Melanocyte of skin (primary cell): Measurements from ENCODE around the gene NRL. TPM values are rescaled to one million over a fixed set of nuclear protein-coding genes. Genes with fewer than 3 reads are reported as not detected.

Experiments
- small RNA-seq, 2 donors: library from RNA; depleted of rRNA; stranded (forward); fragments of <200 nt; gene quantifications; one replicate each; pipeline ENCODE3, GENCODE V24; 2012
- total RNA-seq, 2 donors: library from RNA; depleted of rRNA; stranded (reverse); fragments of >200 nt; gene quantifications; 2 replicates each; pipeline ENCODE4 v1.2.3, GENCODE V29; 2012

NRL gene
- 1 to 10 TPM; 1.7 to 2.0 TPM for total RNA-seq

GRCh38 chr14:24114532-24115421, at the start of gene NRL, which contains the start of gene DCAF11:
Gene NRL, minus strand, starts transcription at chr14:24114949. Its CDS starts 32,101 bp downstream, at chr14:24082848.
Gene DCAF11, plus strand, starts transcription at chr14:24114777. Its CDS starts 818 bp downstream, at chr14:24115595.

GRCh38 chr14:24160850-24161804, 46.4 kb upstream of the NRL start, which contains the start of gene IRF9:
Gene IRF9, plus strand, starts transcription at chr14:24161265. Its CDS starts 880 bp downstream, at chr14:24162145.

GRCh38 chr14:24146978-24147760, 32.4 kb upstream of the NRL start, which contains the start of gene RNF31:
Gene RNF31, plus strand, starts transcription at chr14:24147498. Its CDS starts 201 bp downstream, at chr14:24147699.

GRCh38 chr14:24146453-24146977, 31.8 kb upstream of the NRL start, which contains the start of gene PSME2:
Gene PSME2, minus strand, starts transcription at chr14:24146610. Its CDS starts 29 bp downstream, at chr14:24146581.

GRCh38 chr14:24141097-24141880, 26.5 kb upstream of the NRL start, which contains the start of gene EMC9:
Gene EMC9, minus strand, starts transcription at chr14:24141591. Its CDS starts 287 bp downstream, at chr14:24141304.

GRCh38 chr14:24135834-24136683, 21.3 kb upstream of the NRL start, which contains the start of gene PSME1:
Gene PSME1, plus strand, starts transcription at chr14:24136194. Its CDS starts 69 bp downstream, at chr14:24136263.

GRCh38 chr14:24130380-24130716, 15.6 kb upstream of the NRL start, which contains the start of gene FITM1:
Gene FITM1, plus strand, starts transcription at chr14:24130659. Its CDS starts 905 bp downstream, at chr14:24131564.

GRCh38 chr14:24093901-24094840, 20.6 kb downstream of the NRL start, which contains the start of gene PCK2:
Gene PCK2, plus strand, starts transcription at chr14:24094311. Its CDS starts 95 bp downstream, at chr14:24094406.

GRCh38 chr14:24071144-24071697, 43.5 kb downstream of the NRL start, which contains the start of gene CPNE6:
Gene CPNE6, plus strand, starts transcription at chr14:24071562. Its CDS starts 1,375 bp downstream, at chr14:24072937.

GRCh38 chr14:24051789-24052655, 62.7 kb downstream of the NRL start, which contains the start of gene CARMIL3:
Gene CARMIL3, plus strand, starts transcription at chr14:24052009. Its CDS starts 145 bp downstream, at chr14:24052154.

Small RNA genes within 50 kb of the gene (small RNA-seq; reads per million reads assigned to genes)
- gene RNA5SP383: 0.04 to 0.41 reads per million in 2 donors

Other genes starting within 250 kb of the NRL start
- 10 to 100 TPM; 30.6 to 34.4 TPM for gene DHRS4, start 161.2 kb downstream of the NRL start, total RNA-seq
- 10 to 100 TPM in 1 of 2 donors, 1 to 10 TPM in 1; 8.9 to 11.7 TPM for gene DHRS4L2, start 126.0 kb downstream of the NRL start, total RNA-seq
- 1 to 10 TPM in 1 of 2 donors, under 1 TPM in 1; 1.00 to 1.7 TPM for gene CARMIL3, start 62.9 kb downstream of the NRL start, total RNA-seq
- gene CPNE6, start 43.4 kb downstream of the NRL start, total RNA-seq: not detected
- gene PCK2, start 20.6 kb downstream of the NRL start, total RNA-seq: 10 to 100 TPM in 1 of 2 donors, 1 to 10 TPM in 1; 9.3 to 16.7 TPM
- 10 to 100 TPM; 74.3 to 83.3 TPM for gene DCAF11, start 172 bp downstream of the NRL start, total RNA-seq
- under 1 TPM in 1 of 2 donors, not detected in 1; 0.34 TPM for gene FITM1, start 15.7 kb upstream of the NRL start, total RNA-seq
- gene PSME1, start 21.2 kb upstream of the NRL start, total RNA-seq: 100 to 1,000 TPM; 116 TPM
- gene EMC9, start 26.6 kb upstream of the NRL start, total RNA-seq: 10 to 100 TPM; 16.9 to 18.6 TPM
- 100 to 1,000 TPM; 163 to 168 TPM for gene PSME2, start 31.7 kb upstream of the NRL start, total RNA-seq
- 10 to 100 TPM; 58.8 to 76.9 TPM for gene RNF31, start 32.5 kb upstream of the NRL start, total RNA-seq
- 100 to 1,000 TPM; 161 to 192 TPM for gene IRF9, start 46.3 kb upstream of the NRL start, total RNA-seq
- gene REC8, start 57.1 kb upstream of the NRL start, total RNA-seq: 10 to 100 TPM in 1 of 2 donors, 1 to 10 TPM in 1; 8.9 to 29.0 TPM
- 10 to 100 TPM; 38.2 to 69.3 TPM for gene IPO4, start 73.9 kb upstream of the NRL start, total RNA-seq
- gene TM9SF1, start 80.5 kb upstream of the NRL start, total RNA-seq: 10 to 100 TPM; 57.6 to 60.9 TPM
- gene TSSK4, start 90.7 kb upstream of the NRL start, total RNA-seq: not detected
- gene CHMP4A, start 98.5 kb upstream of the NRL start, total RNA-seq: 10 to 100 TPM in 1 of 2 donors, 1 to 10 TPM in 1; 8.3 to 12.4 TPM
- 1 to 10 TPM; 3.3 to 7.9 TPM for gene MDP1, start 101.1 kb upstream of the NRL start, total RNA-seq
- 10 to 100 TPM; 80.2 to 96.6 TPM for gene NEDD8, start 117.4 kb upstream of the NRL start, total RNA-seq
- gene GMPR2, start 118.0 kb upstream of the NRL start, total RNA-seq: 10 to 100 TPM; 39.9 to 64.6 TPM
- gene TINF2, start 127.7 kb upstream of the NRL start, total RNA-seq: 10 to 100 TPM; 44.6 to 52.7 TPM
- gene TGM1, start 148.2 kb upstream of the NRL start, total RNA-seq: under 1 TPM in 1 of 2 donors, not detected in 1; 0.34 TPM
- gene RABGGTA, start 156.6 kb upstream of the NRL start, total RNA-seq: 10 to 100 TPM; 38.5 to 41.0 TPM
- gene DHRS1, start 184.8 kb upstream of the NRL start, total RNA-seq: 10 to 100 TPM; 11.0 to 20.3 TPM
- 10 to 100 TPM; 23.1 to 28.3 TPM for gene NOP9, start 184.9 kb upstream of the NRL start, total RNA-seq
- 1 to 10 TPM; 1.7 to 2.4 TPM for gene CIDEB, start 193.0 kb upstream of the NRL start, total RNA-seq
- 1 to 10 TPM; 3.3 to 4.5 TPM for gene LTB4R2, start 195.2 kb upstream of the NRL start, total RNA-seq
- gene LTB4R, start 196.6 kb upstream of the NRL start, total RNA-seq: 1 to 10 TPM in 1 of 2 donors, under 1 TPM in 1; 1.00 to 2.1 TPM
- gene ADCY4, start 220.1 kb upstream of the NRL start, total RNA-seq: under 1 TPM; under 0.01 to 0.34 TPM
- gene RIPK3, start 225.0 kb upstream of the NRL start, total RNA-seq: 1 to 10 TPM; 3.4 to 3.7 TPM